Measurements from ENCODE around the gene C16orf90. TPM values are rescaled to one million over a fixed set of nuclear protein-coding genes. Genes with fewer than 3 reads are reported as not detected.

C16orf90 gene
- polyA plus RNA-seq, 1 of the 3 experiments (the other 2 are of a cell fraction) = not detected

DNA sequence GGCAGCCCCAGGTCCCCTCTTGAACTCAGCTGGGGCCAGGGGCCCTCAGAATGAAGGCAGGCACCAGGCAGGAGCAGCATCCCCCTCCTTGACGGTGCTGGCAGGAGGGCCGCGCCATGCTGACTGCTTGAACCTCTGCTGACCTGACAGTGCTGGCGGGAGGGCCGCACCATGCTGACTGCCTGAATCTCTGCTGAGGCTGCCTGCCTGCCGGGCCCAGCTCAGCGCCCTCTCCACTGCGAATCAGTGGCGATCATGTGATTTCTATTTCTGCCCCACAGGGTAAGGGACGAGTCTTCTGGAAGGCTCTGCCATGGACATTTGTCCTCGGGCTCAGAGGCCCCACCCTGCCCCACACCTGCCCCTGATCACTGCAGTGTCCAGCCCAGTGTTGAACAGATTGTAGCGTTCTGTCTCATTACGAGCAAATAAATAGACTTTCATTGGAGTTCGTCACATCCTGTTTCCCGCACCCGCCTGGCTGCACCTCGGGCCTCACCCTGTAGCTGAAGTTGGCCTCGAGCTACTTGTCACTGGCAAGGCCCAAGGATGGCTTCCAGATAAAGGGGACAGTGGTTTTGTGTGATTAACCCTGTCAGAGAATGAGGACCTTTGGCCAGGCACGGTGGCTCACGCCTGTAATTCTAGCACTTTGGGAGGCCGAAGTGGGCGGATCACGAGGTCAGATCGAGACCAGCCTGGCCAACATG, 8.6 kb downstream of the C16orf90 start:
- peaks cover 0 to 13% of the 10 kb centered on the region in 2 experiments; a peak in 1 of 4 replicates for H3K4me1 ChIP-seq (ENCODE audit: control insufficient read depth in 1 of 2, insufficient read depth in 2 of 2, low read depth in 1 of 2, low read length in 1 of 2)
- no peak for DNase-seq
- no peaks in the 10 kb centered on the region for H3K9me3 ChIP-seq
- no peaks in the 10 kb centered on the region for H3K9me2 ChIP-seq
- no peak overlapping the region for H2AFZ ChIP-seq (ENCODE audit: low read depth)
- TF ChIP-seq, protein P1, sequence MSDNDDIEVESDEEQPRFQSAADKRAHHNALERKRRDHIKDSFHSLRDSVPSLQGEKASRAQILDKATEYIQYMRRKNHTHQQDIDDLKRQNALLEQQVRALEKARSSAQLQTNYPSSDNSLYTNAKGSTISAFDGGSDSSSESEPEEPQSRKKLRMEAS (IDR thresholded peaks at IDR 0.05; ENCODE audit: low read depth) = no peak
- TF ChIP-seq, protein P2, sequence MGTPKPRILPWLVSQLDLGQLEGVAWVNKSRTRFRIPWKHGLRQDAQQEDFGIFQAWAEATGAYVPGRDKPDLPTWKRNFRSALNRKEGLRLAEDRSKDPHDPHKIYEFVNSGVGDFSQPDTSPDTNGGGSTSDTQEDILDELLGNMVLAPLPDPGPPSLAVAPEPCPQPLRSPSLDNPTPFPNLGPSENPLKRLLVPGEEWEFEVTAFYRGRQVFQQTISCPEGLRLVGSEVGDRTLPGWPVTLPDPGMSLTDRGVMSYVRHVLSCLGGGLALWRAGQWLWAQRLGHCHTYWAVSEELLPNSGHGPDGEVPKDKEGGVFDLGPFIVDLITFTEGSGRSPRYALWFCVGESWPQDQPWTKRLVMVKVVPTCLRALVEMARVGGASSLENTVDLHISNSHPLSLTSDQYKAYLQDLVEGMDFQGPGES (IDR thresholded peaks at IDR 0.05; ENCODE audit: low read depth, low read length) = no peak
- TF ChIP-seq RFX5 (IDR thresholded peaks at IDR 0.05; ENCODE audit: low read length) = no peak
- TF ChIP-seq, protein P3, sequence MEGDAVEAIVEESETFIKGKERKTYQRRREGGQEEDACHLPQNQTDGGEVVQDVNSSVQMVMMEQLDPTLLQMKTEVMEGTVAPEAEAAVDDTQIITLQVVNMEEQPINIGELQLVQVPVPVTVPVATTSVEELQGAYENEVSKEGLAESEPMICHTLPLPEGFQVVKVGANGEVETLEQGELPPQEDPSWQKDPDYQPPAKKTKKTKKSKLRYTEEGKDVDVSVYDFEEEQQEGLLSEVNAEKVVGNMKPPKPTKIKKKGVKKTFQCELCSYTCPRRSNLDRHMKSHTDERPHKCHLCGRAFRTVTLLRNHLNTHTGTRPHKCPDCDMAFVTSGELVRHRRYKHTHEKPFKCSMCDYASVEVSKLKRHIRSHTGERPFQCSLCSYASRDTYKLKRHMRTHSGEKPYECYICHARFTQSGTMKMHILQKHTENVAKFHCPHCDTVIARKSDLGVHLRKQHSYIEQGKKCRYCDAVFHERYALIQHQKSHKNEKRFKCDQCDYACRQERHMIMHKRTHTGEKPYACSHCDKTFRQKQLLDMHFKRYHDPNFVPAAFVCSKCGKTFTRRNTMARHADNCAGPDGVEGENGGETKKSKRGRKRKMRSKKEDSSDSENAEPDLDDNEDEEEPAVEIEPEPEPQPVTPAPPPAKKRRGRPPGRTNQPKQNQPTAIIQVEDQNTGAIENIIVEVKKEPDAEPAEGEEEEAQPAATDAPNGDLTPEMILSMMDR (IDR thresholded peaks at IDR 0.05) = no peak
- TF ChIP-seq TCF12 (IDR thresholded peaks at IDR 0.05) = no peak
- no peak for TF ChIP-seq EZH2phosphoT487 (IDR thresholded peaks at IDR 0.05; ENCODE audit: borderline replicate concordance, low read depth)
- TF ChIP-seq, protein P4, sequence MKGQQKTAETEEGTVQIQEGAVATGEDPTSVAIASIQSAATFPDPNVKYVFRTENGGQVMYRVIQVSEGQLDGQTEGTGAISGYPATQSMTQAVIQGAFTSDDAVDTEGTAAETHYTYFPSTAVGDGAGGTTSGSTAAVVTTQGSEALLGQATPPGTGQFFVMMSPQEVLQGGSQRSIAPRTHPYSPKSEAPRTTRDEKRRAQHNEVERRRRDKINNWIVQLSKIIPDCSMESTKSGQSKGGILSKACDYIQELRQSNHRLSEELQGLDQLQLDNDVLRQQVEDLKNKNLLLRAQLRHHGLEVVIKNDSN (IDR thresholded peaks at IDR 0.05; ENCODE audit: borderline replicate concordance, low read depth) = no peak
- TF ChIP-seq, protein P5, sequence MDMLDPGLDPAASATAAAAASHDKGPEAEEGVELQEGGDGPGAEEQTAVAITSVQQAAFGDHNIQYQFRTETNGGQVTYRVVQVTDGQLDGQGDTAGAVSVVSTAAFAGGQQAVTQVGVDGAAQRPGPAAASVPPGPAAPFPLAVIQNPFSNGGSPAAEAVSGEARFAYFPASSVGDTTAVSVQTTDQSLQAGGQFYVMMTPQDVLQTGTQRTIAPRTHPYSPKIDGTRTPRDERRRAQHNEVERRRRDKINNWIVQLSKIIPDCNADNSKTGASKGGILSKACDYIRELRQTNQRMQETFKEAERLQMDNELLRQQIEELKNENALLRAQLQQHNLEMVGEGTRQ (IDR thresholded peaks at IDR 0.05; ENCODE audit: borderline replicate concordance, low read depth, low read length) = no peak
- TF ChIP-seq EP300 (IDR thresholded peaks at IDR 0.05; ENCODE audit: borderline replicate concordance in 1 of 2, low read depth in 1 of 2, low read length in 1 of 2) = no peak
- no peak for TF ChIP-seq SMC3 (IDR thresholded peaks at IDR 0.05; ENCODE audit: low read depth, low read length)
- no peak for TF ChIP-seq FOSL2 (IDR thresholded peaks at IDR 0.05; ENCODE audit: borderline replicate concordance, low read depth)
- no peak for TF ChIP-seq CHD2 (IDR thresholded peaks at IDR 0.05; ENCODE audit: low read length, partially characterized antibody)
- TF ChIP-seq, protein P6, sequence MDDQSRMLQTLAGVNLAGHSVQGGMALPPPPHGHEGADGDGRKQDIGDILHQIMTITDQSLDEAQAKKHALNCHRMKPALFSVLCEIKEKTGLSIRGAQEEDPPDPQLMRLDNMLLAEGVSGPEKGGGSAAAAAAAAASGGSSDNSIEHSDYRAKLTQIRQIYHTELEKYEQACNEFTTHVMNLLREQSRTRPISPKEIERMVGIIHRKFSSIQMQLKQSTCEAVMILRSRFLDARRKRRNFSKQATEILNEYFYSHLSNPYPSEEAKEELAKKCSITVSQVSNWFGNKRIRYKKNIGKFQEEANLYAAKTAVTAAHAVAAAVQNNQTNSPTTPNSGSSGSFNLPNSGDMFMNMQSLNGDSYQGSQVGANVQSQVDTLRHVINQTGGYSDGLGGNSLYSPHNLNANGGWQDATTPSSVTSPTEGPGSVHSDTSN (IDR thresholded peaks at IDR 0.05) = no peak
- POLR2A ChIA-PET = interaction anchor here (1.4 kb wide), 1 partner anchor 29 kb away, joined by 4 read pairs; no protein-coding TSS in a partner anchor
- no peak overlapping the region for H3K4me2 ChIP-seq
- CTCF ChIA-PET = no interaction called here
- no peak overlapping the region for H3K9ac ChIP-seq
- no peaks in the 10 kb centered on the region for H3F3A ChIP-seq (replicated peaks; ENCODE audit: insufficient read depth)
- H3K27ac ChIP-seq (ENCODE audit: low read depth in 2 of 2, low read length in 1 of 2) = no peak overlapping the region
- WGBS (ENCODE audit: low lambda C conversion rate) = 94% methylated on average over 19 of the region's 24 CpGs
- no peaks in the 10 kb centered on the region for H3K27me3 ChIP-seq (ENCODE audit: insufficient read depth)
- peaks cover under 1% of the 10 kb centered on the region; the same call in 1 of the 2 replicates for H3K79me2 ChIP-seq (ENCODE audit: insufficient read depth)
- peaks cover 1% of the 10 kb centered on the region; the same call in 1 of the 2 replicates for H4K20me1 ChIP-seq (ENCODE audit: insufficient read depth)
- H3K36me3 ChIP-seq (replicated peaks in 1 of 2; ENCODE audit: control insufficient read depth in 1 of 2, insufficient read depth in 2 of 2, low read length in 1 of 2) = peaks cover 4 to 58% of the 10 kb centered on the region in 2 experiments
- no peak overlapping the region for H3K4me3 ChIP-seq (ENCODE audit: low read depth in 2 of 2, low read length in 1 of 2)

All from SK-N-SH (cell line).